Activated CD4-positive, CD25-positive, alpha-beta regulatory T cell treated with anti-CD3 and anti-CD28 coated beads, Interleukin-2, amount 50 U/mL, for 72 hours (primary cell): ENCODE data around the gene LAPTM5.
A peak's percentile ranks its signal among the peaks of the same experiment; 100 is the strongest.
"Not testable (repeated sequence)": the region's sequence is repeated elsewhere in the genome, so short reads cannot be mapped to it uniquely, and the experiment has no call there.

ENCODE experiments used
- DNase-seq: peaks from one replicate; pipeline ENCODE4 v3.0.0; 2021

The LAPTM5 gene, protein sequence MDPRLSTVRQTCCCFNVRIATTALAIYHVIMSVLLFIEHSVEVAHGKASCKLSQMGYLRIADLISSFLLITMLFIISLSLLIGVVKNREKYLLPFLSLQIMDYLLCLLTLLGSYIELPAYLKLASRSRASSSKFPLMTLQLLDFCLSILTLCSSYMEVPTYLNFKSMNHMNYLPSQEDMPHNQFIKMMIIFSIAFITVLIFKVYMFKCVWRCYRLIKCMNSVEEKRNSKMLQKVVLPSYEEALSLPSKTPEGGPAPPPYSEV

GRCh38 chr1:30757352-30758120 lies at the start of gene LAPTM5:
LAPTM5 (minus strand) TSS chr1:30757774; CDS start chr1:30757745, 29 bp downstream.
- peak; percentile 65 for DNase-seq

- no peak for DNase-seq
Observed at GRCh38 chr1:30806381-30807317, 49.1 kb upstream of the LAPTM5 start.

DNA sequence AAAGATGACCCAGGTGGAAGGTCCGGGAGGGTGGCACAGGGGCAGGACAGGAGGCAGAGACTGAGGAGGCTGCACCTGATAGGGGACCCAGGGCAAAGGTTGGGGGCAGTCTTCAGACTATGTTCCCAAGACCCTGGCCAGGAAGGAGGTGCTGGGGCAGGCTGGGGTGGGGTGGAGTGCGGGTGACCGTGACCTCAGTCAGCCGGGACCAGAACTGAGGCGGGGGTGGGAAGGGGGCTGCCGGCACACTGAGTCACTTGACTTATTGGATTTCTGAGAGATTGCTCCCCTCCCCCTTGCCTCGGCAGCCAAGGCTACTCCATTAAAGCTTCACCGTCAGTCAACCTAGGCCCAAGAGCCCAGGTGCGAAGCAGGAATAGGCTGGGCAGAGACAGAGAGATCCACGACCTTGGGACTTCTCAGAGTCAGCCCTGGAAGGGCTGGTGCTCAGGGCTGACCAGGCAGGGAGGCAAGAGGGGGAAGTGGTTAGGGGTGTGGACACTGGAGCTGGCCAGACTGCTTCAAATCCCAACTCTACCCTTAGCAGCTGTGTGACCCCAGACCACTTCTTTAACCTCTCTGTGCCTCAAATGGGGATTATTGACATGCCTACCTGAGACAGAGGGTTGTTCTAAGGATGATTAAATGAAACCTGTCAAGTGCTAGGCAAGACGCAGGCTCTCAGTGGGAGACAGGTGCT lies 47.9 kb upstream of the LAPTM5 start:
- DNase-seq: no peak

- no peak for DNase-seq
Observed at GRCh38 chr1:30804822-30805221, 47.2 kb upstream of the LAPTM5 start.

GRCh38 chr1:30804352-30804751 lies 46.8 kb upstream of the LAPTM5 start:
- DNase-seq: no peak

GRCh38 chr1:30803562-30803961 lies 46.0 kb upstream of the LAPTM5 start:
- DNase-seq: no peak

- peak; percentile 89 for DNase-seq
Observed at GRCh38 chr1:30801771-30802198, 44.2 kb upstream of the LAPTM5 start.

DNA sequence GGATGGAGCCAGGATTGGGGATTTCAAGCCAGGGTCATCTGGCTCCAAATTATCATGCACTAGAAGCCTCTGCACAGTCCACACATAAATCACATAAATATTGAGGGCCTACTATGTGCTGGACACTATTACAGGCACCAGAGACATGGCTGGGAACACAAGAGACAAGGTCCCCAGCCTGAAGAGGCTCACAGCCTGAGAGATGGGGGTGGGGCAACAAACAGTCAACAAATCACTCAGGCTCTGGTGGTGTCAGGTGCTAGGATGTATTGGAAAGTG lies 41.6 kb upstream of the LAPTM5 start:
- DNase-seq: no peak

DNA sequence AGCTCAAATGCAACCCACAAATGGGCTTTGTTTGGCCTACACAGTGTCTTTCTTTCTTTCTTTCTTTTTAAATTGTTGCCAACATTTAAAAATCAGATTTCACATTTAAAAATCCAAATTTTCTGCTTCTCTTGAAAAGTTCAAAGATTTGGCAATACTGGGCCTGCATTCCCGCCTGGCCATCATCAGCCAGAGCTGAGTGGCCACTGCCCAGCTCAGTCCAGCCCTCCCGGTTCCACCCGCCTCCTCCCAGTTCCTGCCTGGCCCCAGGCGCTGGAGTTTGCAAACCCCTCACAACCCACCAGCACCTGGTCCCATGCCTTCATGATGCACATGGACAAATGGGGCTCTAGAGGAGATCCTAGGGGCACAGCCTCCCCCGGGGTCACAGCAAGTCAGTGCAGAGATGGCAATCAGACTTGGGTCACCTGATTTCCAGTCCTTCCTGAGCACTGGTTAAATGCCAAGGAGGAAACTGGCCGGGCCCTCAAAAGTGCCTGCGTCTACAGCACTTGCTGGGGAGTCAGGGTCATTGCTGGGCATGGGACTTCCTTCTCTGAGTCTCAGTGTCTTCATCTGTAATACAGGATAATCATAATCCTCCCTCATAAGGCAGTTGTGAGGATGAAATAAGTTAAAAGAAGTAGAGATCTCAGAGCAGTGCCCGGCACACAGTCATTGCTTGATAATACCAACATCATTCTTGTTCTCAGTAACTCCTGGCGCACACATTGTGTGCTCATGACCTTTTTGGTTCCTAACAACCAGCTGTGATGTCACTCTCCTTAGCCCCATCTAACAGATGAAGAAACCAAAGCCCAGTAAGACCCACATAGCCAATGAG lies 41.0 kb upstream of the LAPTM5 start:
- DNase-seq: no peak

GRCh38 chr1:30795026-30795425 lies 37.5 kb upstream of the LAPTM5 start:
- DNase-seq: no peak

- DNase-seq: no peak
Observed at GRCh38 chr1:30794260-30794659, 36.7 kb upstream of the LAPTM5 start.

- DNase-seq: no peak
Observed at GRCh38 chr1:30793209-30793608, 35.6 kb upstream of the LAPTM5 start.

- no peak for DNase-seq
Observed at GRCh38 chr1:30791868-30792267, 34.3 kb upstream of the LAPTM5 start.

DNA sequence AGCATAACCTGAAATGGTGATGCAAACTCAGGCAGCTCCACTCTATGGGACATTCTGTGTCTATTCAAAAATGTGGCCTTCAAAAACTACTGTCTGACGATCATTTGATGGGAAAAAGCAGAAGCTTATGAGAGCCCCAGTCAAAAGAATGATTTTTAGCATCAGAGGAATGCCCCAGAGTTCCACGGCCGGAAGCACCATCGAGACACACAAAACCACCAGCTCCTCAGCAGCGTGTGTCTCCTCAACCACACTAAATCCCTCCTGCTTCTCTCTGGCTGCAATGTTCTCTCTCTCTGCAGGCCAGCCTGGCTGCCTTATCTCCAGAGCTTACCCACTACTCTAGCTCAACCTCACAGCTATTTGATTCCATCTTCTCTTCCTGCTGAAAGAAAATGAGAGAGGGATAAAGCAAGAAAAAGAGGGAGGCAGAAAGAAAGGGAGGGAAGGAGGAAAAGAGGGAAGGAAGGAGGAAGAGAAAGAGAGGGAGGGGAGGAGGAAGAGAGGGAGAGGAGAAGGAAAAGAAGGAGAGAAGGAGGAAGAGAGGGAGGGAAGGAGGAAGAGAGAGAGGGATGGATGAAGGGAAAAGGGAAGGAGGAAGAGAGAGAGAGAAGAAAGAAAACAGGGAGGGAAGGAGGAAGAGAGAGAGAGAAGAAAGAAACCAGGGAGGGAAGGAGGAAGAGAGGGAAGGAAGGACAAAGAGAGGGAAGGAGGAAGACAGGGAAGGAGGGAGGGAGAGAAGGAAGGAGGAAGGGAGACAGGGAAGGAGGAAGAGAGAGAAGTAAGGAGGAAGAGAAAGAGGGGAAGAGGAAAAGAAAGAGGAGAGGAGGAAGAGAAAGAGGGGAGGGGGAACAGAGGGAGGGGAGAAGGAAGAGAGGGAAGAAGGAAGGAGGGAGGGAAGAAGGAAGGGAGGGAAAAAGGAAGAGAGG lies 33.5 kb upstream of the LAPTM5 start:
- no peak for DNase-seq

DNA sequence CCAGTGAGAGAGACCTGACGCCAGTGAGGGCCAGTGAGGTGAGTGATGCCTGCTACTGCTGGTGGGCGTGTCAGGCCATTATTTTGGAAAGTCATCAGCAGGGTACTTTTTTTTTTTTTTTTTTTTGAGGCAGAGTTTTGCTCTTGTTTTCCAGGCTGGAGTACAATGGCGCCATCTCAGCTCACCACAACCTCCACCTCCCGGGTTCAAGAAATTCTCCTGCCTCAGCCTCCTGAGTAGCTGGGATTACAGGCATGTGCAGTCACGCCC lies 32.6 kb upstream of the LAPTM5 start:
- DNase-seq: not testable (repeated sequence)

- DNase-seq: no peak
Observed at GRCh38 chr1:30789388-30790255, 32.0 kb upstream of the LAPTM5 start.

DNA sequence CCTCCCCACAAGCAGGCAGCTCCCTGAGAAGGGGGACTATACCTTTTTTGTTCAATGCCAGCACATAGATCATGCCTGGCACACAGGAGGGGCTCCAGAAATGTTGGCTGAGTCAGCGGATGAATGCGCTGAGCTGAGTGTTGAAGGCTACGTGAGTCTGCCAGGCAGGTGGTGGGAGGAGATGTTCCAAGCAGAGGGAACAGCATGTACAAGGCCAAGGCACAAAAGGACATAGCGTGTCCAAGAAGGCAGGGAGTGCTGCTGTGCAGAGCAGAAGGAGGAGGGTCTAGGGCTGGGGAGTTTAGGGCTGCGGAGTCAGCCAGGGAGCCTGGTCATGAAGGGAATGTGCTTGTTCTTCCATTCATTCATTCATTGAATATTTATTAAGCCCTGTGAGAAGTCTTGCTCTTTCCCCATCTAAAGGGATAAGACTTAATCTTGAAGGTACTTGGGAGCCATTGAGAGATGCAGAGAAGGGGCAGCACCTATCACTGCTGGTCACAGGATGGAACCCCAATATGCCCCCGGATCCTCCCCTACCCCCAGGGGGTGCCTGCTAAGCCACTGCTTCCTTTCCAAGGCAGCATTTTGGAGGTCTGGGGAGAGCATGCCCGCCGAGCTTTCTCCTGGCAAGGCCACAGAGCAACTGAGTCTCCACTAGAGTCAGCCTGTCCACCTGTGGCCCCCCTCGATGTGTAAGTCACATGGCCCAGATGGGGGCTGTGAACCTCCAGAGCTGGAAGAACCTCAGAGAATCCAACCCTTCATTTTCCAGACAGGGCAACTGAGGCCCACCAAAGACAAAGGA lies 31.2 kb upstream of the LAPTM5 start:
- no peak for DNase-seq

DNA sequence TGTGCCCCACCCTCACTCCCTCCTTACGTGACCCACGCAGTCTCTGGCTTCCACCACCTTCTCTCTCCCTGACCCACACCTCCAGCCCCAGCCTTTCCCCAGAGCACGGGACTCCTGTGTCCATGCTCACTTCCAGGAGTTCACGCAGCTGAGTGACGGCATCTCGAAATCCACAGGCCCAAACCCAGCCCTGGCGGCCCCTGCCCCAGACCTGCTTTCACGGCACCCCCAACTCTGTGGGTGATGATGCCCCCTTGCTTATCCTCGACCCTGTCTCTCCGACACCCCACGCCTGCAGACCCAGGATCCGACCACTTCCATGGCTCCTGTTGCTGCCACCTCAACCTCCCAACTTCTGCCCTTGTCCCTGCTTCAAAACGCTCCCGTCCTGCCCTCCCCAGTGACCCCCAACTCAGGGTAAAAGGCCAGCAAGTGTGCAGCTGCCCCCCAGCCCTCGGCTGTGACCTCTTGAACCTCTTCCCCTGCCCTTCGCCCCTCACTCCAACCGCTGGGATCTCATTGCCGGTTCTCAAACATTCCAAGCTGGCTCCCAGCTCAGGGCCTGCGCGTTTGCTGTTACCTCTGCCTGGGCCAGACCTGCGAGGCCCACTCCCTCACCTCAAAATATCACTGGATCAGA lies 30.4 kb upstream of the LAPTM5 start:
- no peak for DNase-seq

DNA sequence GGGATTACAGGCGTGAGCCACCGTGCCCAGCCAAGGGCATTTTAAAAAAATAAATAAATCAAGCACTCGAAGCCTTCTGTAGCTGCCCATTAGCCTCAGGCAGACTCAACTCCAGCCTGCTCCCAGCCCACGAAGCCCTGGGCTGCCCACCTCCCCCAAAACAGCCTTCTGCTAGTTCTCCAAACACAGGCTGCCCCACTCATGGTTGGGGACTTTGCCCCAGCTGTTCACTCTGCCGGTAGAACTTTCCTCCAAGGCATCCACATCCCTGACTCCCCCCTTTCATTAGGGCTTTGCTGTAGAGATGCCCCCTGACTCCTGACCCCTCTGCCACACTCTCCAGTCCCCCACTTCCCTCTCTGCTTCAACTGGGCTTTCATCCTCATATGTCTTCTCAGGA lies 29.7 kb upstream of the LAPTM5 start:
- DNase-seq: no peak
